GM20000 (cell line): ENCODE measurements around the gene TTC32.
"Not testable (repeated sequence)": the region's sequence is repeated elsewhere in the genome, so short reads cannot be mapped to it uniquely, and the experiment has no call there.

ENCODE experiments used
- DNase-seq: peaks from one replicate; pipeline ENCODE4 v3.0.0; 2012; ENCODE audit warnings: low spot score
- CTCF ChIP-seq: IDR thresholded peaks from 2 replicates; pipeline ENCODE4 v1.5.1; 2012; ENCODE audit warnings: mild to moderate bottlenecking, control low read depth; ENCODE audit errors: extremely low read depth, missing control alignments

Gene TTC32

DNA sequence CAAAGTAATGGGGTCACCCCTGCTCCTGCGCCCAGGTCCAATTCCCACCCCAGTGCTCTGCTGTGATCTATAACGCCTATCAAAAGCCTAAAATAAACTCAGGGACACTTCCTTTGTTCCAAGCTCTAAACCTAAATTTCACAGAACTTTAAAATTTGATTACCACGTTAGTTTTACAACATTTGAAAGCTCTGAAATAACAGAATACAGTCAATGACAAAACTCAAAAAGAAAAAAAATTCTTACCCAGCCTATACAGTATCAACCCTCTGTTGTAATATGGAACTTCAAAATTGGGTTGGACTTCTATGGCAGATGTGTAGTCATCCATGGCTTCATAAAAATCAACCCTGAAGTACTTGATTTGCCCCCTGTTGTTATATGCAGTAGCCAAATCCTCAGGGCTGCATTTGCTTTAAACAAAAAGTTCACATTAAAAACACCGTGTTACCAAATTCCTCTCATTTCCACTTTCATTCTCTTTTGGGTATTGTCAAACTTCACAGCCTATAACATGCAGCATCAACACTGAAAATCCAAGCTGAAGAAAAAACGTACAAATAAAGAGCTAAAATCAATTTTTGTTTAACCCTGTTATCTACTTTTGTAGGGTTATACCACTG lies 4.0 kb downstream of the TTC32 start:
- DNase-seq = no peak
- TF ChIP-seq CTCF = no peak

- TF ChIP-seq CTCF = no peak
- DNase-seq = no peak
Measured at GRCh38 chr2:19895535-19895934, 6.2 kb downstream of the TTC32 start.

DNA sequence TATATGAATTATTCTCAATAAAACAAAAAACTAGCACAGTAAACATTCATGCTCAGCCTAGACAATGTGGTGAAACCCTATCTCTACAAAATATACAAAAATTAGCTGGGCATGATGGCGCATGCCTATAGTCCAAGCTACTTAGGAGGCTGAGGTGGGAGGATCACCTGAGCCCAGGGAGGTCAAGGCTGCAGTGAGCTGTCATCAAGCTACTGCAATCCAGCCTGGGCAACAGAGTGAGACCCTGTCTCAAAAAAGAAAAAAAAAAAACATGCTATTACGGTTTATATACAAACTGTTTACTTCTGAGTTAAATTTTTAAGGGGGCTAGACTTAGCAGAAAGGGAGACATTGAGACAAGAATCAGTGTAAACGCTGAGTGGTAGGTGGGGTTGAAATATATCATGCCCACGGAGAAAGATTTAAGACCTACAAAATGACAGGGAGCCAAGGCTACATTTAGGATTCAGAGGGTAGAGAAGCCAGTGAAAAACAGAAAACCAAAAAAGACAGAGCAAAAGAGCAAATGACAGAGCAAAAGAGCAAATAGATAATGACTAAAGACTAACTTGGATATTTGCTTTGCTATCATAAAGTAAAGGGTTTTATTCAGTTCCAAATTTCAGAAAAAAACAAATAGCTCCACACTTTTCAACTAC lies 7.5 kb downstream of the TTC32 start:
- TF ChIP-seq CTCF = no peak
- DNase-seq = no peak

DNA sequence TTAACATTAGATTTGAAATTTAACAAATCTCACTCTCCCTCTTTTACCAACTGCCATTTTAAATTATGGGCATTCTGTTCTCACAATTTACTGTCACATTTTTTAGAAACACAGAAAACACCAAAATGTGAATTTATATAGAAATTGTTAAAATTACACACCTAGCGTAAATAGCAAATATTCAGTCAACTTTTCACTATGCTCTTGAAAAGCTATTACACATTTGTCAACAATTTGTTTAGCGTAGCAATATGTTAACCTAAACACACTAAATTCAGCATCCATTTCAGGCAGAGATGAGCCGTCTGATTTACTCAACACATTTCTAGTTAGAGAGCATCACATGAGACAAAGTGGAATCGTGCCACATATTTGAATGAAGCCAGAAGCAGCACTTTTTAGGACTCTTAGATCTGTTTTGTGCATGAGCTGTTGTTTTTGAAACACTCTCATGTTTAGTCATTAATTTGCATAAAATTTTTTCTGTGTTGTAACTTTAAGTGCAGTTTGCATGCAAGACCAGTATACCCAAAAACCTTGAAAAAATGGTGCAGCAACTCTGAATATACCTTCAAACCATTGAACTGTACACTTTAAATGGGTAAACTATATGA lies 8.2 kb downstream of the TTC32 start:
- no peak for TF ChIP-seq CTCF
- peak; percentile 54 for DNase-seq

DNA sequence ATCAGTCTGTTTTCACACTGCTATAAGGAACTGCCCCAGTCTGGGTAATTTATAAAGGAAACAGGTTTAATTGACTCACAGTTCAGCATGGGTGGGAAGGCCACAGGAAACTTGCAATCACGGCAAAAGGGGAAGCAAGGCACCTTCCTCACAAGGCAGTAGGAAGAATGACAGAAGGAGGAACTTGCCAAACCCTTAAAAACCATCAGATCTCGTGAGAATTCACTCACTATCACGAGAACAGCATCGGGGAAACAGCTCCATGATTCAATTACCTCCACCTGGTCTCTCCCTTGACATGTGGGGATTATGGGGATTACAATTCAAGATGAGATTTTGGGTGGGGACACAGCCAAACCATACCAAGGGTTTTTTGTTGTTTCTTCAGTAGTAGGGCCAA lies 9.8 kb downstream of the TTC32 start:
- not testable (repeated sequence) for DNase-seq

GRCh38 chr2:19890104-19890503 lies 11.7 kb downstream of the TTC32 start:
- TF ChIP-seq CTCF = no peak
- no peak for DNase-seq

- TF ChIP-seq CTCF = no peak
- DNase-seq = no peak
Measured at GRCh38 chr2:19888831-19889230, 13.0 kb downstream of the TTC32 start.
